Stimulated activated CD8-positive, alpha-beta memory T cell treated with anti-CD3 and anti-CD28 coated beads, Interleukin-12 subunit alpha, Interleukin-12 subunit beta, amount 100 ng/mL, for 24 hours (primary cell): ENCODE results near the gene CNTNAP1.
A peak's percentile ranks its signal among the peaks of the same experiment; 100 is the strongest.
"Not testable (repeated sequence)": the region's sequence is repeated elsewhere in the genome, so short reads cannot be mapped to it uniquely, and the experiment has no call there.

ENCODE experiments used
- DNase-seq: peaks from one replicate; pipeline ENCODE4 v3.0.0-alpha.2; 2020; ENCODE audit errors: extremely low read depth

CNTNAP1 gene

GRCh38 chr17:42681976-42682721, at the start of gene CNTNAP1:
TSS of gene CNTNAP1 (plus strand) at chr17:42682531. CDS start at chr17:42682830, 299 bp downstream.
- no peak for DNase-seq

DNA sequence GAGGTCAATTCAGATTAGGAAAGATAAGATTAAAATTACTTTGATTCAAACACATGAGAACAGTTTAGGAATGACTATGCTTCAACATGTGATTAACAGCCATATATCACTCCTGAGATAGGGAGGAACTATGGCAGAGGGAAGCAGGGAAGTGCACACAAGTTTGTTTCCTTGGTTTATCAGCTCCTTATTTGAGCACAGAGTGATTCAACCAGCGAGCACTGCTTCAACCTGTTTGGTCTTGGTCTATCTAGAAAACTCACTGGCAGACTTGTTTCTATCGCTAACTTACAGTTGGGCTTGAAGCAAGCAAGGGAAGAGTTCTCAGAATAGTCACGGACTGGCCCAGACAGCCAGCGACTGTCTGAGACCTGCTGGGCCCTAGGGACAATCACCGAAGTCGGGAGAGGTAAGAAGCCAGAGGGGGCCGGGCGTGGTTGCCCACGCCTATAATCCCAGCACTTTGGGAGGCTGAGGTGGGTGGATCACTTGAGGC, 49.3 kb upstream of the CNTNAP1 start:
- no peak for DNase-seq

GRCh38 chr17:42639525-42640113, 42.7 kb upstream of the CNTNAP1 start:
- DNase-seq: no peak

- DNase-seq: no peak
Measured at GRCh38 chr17:42640121-42640520, 42.2 kb upstream of the CNTNAP1 start.

DNA sequence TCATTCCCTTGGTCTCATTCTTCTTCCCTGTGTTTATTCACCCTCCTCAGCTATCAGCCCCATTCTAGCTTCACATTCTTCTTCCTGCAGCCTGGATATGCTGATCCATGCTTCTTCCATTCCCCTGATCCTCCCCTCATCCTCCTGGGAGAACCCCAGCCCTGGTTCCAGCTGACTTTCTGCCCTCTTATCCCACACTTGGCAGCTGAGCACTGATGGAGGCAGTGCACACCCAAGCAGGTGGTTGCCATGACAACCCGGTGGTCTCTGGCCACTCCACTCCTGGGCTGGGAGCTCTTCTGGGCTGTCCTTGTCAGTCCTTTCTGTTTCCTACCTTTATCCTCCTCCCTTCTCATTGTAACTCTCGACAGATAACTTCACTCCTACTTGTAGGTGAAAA, 40.0 kb upstream of the CNTNAP1 start:
- DNase-seq: no peak

GRCh38 chr17:42647778-42648177, 34.6 kb upstream of the CNTNAP1 start:
- DNase-seq: no peak

DNA sequence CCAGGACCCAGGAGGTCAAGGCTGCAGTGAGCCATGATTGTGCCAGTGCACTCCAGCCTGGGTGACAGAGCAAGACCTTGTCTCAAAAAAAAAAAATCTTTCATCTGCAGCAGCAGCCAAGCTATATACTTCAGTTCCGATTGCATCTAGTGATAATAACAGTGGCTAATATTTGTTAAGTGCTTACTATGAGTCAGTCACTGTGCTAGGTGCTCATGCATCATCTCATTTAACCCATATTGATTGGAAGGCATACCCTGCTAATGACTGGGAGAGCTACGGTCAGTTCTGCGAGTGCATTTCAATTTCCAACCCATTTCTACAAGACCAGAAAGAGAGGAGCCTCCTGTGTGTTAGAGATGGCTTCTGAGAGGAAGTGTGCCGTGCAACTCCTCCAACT, 30.9 kb upstream of the CNTNAP1 start:
- no peak for DNase-seq

DNA sequence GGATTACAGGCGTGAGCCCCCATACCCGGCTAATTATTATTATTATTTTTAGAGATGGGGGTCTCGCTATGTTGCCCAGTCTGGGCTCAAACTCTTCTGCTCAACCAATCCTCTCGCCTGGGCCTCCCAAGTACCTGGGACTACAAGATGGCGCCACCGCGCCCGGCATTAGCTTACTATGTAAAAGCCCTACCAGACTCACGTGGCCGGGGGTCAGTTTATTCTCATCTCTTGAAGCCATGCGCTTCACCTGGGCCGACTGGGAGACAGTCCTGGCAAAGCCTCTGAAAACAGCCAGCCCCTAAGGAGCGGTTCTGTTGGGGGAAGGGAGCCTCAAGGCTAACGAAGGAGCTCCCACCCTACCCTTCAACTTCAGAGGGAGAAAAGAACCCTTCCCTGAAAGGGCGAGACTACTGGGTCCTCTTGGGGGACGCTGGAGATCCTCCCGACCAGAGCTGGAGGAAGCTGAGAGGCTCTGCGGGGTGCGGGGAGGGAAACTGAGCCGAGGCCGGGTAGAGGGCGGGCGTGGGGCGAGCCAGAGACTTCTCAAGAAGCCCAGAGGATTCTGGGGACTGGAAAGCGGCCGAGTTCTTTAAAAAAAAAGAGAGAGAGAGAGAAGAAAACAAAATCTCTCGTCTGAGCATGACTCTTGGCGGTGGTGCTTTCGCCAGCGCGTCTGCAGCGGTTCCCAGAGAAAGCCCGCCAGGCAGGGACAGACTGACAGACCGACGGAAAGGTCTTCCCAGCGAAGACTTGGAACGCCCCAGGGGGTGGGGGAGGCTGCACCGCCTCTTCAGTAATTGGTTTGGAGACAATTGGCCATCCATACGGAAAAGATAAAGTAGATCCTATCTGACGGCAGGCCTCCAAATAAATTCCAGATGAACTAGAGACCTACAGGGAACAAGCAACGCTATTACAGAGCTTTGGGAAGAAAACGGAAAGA, 28.9 kb upstream of the CNTNAP1 start:
- no peak for DNase-seq

DNA sequence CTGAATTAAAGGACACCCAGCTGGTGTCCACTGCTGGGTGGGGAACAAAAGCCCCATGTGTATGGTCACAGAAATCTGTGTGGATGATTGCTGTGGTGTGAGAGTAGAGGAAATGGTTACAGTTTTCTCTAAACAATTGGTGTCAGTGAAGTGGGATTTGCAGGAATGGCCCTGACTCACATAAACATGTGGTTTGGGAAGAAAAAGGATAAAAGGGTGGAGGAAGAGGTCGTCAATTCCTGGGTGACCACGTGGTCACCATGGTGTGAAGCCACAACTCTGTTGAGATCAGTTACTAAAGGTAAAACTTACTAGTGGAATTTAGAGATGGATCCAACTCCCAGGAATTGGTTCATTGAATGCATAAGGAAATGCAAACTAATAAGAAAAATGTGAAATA, 26.8 kb upstream of the CNTNAP1 start:
- no peak for DNase-seq

- no peak for DNase-seq
Measured at GRCh38 chr17:42657824-42658588, 24.3 kb upstream of the CNTNAP1 start.

DNA sequence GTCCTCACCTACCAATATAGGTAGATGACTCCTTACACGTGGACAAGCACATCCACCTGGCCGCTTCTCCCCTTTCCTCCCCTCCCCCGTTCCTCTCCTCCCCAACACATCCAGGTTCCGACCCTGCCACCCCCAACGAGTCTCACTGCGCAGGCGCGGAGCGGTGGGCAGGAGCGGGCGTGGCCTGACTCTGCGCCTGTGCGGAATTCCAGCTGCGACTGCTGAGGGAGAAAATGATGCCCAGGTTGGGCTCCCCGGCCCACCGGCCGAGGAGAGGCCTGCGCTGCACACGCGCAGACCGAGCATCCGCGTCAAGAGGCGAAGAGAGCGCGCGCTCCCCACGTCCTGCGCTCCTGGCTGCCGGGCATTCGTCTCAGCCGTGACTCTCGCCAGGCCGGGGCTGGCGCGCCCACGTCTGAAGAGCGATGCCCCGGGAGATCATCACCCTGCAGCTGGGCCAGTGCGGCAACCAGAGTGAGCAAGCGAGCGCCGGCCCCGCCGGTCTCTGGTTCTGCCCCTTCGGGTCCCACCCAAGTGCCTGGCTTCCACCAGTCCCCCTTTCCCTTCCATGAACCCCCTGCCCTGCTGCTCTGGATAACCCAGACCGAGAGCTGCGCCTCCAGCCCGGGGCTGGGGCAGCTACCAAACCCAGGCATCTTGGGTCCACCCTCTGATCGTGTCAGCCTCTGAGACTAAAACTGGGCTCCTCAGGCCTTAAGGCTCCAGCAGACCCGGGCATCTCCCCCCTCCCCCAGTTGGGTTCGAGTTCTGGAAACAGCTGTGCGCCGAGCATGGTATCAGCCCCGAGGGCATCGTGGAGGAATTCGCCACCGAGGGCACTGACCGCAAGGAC, 23.0 kb upstream of the CNTNAP1 start, which contains the start of gene TUBG2:
Gene TUBG2, plus strand, starts transcription at position 206 of the 853 bp plus-strand sequence. Its CDS starts 220 bp downstream, at position 426.
- peak; percentile 61 for DNase-seq

DNA sequence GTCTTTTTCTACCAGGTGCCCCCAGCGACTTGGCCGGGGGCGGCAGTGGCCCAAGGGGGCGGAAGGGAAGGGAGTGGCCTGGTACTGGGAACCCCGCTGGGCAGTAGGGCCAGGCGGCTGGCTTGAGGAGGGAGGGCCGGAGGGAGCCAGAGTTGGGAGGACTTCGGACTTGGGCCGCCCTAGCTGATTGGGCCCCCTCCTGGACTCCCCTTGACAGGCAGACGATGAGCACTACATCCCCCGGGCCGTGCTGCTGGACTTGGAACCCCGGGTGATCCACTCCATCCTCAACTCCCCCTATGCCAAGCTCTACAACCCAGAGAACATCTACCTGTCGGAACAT, 22.4 kb upstream of the CNTNAP1 start:
- not testable (repeated sequence) for DNase-seq

GRCh38 chr17:42660692-42661345, 21.5 kb upstream of the CNTNAP1 start:
- DNase-seq: no peak

- no peak for DNase-seq
Measured at GRCh38 chr17:42665581-42666001, 16.7 kb upstream of the CNTNAP1 start.

DNA sequence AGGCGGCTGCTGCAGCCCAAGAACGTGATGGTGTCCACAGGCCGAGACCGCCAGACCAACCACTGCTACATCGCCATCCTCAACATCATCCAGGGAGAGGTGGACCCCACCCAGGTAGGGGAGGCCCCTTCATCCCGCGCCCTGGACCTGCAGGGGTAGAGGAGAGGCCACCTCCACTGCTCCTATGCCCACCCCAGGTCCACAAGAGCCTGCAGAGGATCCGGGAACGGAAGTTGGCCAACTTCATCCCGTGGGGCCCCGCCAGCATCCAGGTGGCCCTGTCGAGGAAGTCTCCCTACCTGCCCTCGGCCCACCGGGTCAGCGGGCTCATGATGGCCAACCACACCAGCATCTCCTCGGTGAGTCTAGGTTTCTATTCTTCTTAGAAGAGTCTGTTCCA, 16.2 kb upstream of the CNTNAP1 start:
- not testable (repeated sequence) for DNase-seq

GRCh38 chr17:42667088-42667951, 15.0 kb upstream of the CNTNAP1 start:
- no peak for DNase-seq

- no peak for DNase-seq
Measured at GRCh38 chr17:42669705-42669976, 12.7 kb upstream of the CNTNAP1 start.

- DNase-seq: no peak
Measured at GRCh38 chr17:42669977-42670788, 12.1 kb upstream of the CNTNAP1 start.
